ENCODE measurements around the gene PLK3. TPM values are rescaled to one million over a fixed set of nuclear protein-coding genes. Genes with fewer than 3 reads are reported as not detected.
"Not testable (repeated sequence)": the region's sequence is repeated elsewhere in the genome, so short reads cannot be mapped to it uniquely, and the experiment has no call there.

Gene PLK3
- polyA plus RNA-seq (2012; ENCODE audit: insufficient read depth, insufficient read length), result 8.9 TPM

GRCh38 chr1:44799770-44800584, at the start of gene PLK3:
PLK3 (plus strand) TSS chr1:44800377; CDS start chr1:44800464, 87 bp downstream.
- peak within 1 kb of the TSS; percentile 65 for H3K4me3 ChIP-seq (ENCODE audit: low read length)
- peak; percentile 95 for DNase-seq (ENCODE audit: low read depth, low spot score)

GRCh38 chr1:44757420-44757819, 42.8 kb upstream of the PLK3 start:
- H3K4me3 ChIP-seq (ENCODE audit: low read length), result no peak overlapping the region
- no peak for DNase-seq (ENCODE audit: low read depth, low spot score)

DNA sequence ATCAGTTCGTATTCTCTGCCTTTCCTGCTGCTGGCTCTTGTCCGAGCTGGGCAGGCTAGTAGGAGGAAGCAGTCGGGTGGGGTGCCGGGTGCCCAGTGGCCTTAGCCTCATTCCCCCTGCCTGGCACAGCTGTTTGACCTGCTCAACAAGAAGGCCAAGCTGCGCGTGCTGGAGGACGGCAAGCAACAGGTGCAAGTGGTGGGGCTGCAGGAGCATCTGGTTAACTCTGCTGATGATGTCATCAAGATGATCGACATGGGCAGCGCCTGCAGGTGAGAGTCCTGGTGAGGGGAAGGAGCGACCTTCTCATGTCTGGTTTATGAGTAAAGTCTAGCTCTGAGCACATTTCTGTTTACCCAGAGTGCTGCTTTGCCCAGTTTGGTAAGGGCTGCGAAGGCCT, 41.1 kb upstream of the PLK3 start:
- DNase-seq (ENCODE audit: low read depth, low spot score), result no peak
- no peak overlapping the region for H3K4me3 ChIP-seq (ENCODE audit: low read length)

GRCh38 chr1:44760876-44761275, 39.3 kb upstream of the PLK3 start:
- no peak overlapping the region for H3K4me3 ChIP-seq (ENCODE audit: low read length)
- DNase-seq (ENCODE audit: low read depth, low spot score), result no peak

- H3K4me3 ChIP-seq (ENCODE audit: low read length), result not testable (repeated sequence)
Measured at GRCh38 chr1:44766421-44766820, 33.8 kb upstream of the PLK3 start.

GRCh38 chr1:44775078-44775929, 24.9 kb upstream of the PLK3 start, which contains the start of gene RPS8:
RPS8 (plus strand) TSS chr1:44775540; CDS start chr1:44775597, 57 bp downstream.
- peak; percentile 94 for DNase-seq (ENCODE audit: low read depth, low spot score)
- peak within 1 kb of the TSS; percentile 98 for H3K4me3 ChIP-seq (ENCODE audit: low read length)

More at GRCh38 chr1:44766421-44766820, 33.8 kb upstream of the PLK3 start:
- not testable (repeated sequence) for DNase-seq (ENCODE audit: low read depth, low spot score)

GRCh38 chr1:44775930-44776729, 24.0 kb upstream of the PLK3 start:
- H3K4me3 ChIP-seq (ENCODE audit: low read length), result peak overlapping the region; percentile 98
- DNase-seq (ENCODE audit: low read depth, low spot score), result no peak

GRCh38 chr1:44776730-44777068, 23.5 kb upstream of the PLK3 start:
- H3K4me3 ChIP-seq (ENCODE audit: low read length), result peak overlapping the region; percentile 98
- no peak for DNase-seq (ENCODE audit: low read depth, low spot score)

- no peak for DNase-seq (ENCODE audit: low read depth, low spot score)
- H3K4me3 ChIP-seq (ENCODE audit: low read length), result no peak overlapping the region
Measured at GRCh38 chr1:44777547-44777946, 22.6 kb upstream of the PLK3 start.

DNA sequence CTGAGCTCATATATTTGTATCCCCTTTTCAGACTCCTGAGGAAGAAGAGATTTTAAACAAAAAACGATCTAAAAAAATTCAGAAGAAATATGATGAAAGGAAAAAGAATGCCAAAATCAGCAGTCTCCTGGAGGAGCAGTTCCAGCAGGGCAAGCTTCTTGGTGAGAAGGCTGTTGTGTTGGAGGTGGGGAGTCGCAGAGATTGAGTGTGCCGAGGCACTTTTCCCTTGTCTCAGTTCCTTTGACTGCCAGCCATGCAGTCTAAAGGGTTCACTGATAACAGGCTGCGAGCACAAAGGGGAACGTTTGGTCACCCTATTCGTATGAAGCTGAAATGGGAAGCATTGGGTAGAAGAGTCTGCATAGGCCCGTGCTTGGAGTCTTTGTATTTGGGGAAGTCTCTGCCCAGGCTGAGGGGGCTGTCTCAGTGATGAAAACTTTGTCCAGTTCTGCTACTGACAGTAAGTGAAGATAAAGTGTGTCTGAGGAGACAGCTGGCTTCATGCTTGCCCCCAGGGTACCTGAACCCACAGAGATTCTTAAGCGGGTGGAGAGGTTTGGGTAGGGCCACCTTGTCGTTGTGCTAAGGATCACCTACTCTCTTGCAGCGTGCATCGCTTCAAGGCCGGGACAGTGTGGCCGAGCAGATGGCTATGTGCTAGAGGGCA, 22.1 kb upstream of the PLK3 start:
- H3K4me3 ChIP-seq (ENCODE audit: low read length), result no peak overlapping the region
- no peak for DNase-seq (ENCODE audit: low read depth, low spot score)

DNA sequence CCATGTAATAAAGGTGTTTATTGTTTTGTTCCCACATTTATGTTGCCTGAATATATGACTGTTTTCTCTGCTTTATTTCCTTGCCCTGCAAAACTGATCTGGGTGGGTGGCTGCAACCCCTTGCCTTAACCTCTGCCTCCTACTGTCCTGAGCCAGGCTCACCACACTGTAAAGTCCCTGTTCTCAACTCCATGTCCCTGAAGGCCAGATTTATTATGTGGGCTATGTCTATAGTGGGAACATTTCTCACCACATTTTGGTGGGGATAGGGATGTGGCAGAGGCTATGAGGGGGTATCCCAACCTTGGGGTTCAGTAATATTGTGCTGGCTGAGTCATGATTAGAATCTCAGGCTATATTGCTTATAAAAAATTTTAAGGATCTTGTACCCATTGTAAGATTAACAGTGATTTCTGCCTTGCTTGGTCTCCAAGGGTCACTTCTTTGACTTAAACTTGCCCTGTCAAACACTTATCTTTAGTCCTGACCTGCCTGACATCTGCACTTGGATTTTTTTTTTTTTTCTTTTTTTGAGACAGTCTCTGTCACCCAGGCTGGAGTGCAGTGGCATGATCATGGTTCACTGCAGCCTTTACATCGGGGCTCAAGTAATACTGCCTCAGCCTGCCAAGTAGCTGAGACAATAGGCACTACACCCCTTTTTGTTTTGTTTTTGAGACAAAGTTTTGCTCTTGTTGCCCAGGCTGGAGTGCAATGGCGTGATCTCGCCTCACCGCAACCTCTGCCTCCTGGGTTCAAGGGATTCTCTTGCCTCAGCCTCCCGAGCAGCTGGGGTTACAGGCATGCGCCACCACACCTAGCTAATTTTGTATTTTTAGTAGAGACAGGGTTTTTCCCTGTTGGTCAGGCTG, 21.2 kb upstream of the PLK3 start:
- H3K4me3 ChIP-seq (ENCODE audit: low read length), result no peak overlapping the region
- DNase-seq (ENCODE audit: low read depth, low spot score), result no peak

DNA sequence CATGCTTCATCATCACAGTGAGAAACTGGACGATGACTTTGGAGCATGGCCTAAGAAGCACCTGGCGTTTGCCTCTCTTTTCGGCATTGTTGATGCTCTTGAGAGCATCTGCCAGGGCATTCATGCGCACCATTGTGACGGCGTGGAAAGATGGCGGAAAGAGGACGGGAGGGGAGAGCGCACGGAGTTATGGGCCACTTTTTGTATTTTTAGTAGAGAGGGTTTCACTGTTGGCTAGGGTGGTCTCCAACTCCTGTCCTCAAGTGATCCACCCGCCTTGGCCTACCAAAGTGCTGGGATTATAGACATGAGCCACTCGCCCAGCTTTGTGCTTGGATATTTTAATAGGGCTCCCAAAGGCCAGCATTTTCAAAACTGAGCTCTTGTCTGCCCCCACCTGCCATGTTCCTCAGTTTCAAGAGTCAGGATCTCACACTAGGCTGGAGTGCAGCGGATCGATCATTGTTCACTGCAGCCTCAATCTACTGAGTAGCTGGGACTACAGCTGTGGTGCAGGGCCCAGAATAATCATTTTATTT, 19.5 kb upstream of the PLK3 start:
- DNase-seq (ENCODE audit: low read depth, low spot score), result no peak
- H3K4me3 ChIP-seq (ENCODE audit: low read length), result no peak overlapping the region

DNA sequence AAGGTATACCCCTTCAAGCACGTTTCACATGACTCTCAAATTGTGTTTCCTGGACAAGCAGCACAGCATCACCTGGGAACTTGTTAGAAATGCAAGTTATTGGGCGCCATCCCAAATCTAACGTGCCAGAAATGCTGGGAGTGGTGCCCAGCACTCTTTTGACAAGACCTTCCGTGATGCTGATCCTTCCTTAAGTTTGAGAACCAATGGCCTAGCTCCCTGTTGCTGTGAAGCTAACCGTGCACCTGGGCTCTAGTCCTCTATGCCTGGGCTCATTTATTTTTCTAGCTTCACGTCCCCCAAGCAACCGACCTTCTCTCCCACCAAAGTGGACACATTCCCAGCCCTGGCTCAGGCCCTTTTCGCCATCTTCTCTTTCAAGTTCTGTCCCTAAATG, 16.5 kb upstream of the PLK3 start:
- no peak for DNase-seq (ENCODE audit: low read depth, low spot score)
- H3K4me3 ChIP-seq (ENCODE audit: low read length), result no peak overlapping the region

GRCh38 chr1:44784094-44785028, 15.8 kb upstream of the PLK3 start:
- DNase-seq (ENCODE audit: low read depth, low spot score), result no peak
- no peak overlapping the region for H3K4me3 ChIP-seq (ENCODE audit: low read length)

GRCh38 chr1:44785029-44785380, 15.2 kb upstream of the PLK3 start:
- DNase-seq (ENCODE audit: low read depth, low spot score), result no peak

DNA sequence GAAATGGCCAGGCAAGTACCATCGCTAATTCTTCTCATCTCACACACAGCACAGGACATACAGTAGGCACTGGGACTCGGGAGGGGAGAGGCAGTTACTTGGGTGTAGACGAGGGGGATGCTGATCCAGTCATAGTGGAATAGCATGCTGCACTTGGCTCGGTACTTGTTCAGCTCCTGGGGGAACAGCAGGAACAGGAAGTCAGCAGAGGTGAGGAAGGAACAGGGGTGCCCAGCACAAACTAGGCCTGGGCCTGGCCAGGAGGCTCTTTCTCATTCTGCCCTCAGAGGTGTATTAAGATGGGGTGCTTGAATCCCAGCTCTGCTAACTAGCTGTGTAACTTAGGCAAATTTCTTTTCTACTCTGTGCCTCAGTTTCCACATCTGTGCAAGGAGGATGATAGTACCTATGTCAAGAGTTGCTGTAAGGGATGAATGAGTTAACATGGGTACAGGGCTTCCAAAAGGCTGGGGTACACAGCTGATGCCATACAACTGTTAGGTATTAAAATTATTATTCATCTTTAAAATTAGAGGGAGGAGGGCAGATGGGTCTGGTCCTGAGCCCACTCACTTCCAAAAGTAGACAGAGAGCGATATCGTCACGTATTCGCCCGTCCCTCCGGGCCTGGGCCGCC, 14.6 kb upstream of the PLK3 start:
- DNase-seq (ENCODE audit: low read depth, low spot score), result no peak
- H3K4me3 ChIP-seq (ENCODE audit: low read length), result no peak overlapping the region

More at GRCh38 chr1:44785029-44785380, 15.2 kb upstream of the PLK3 start:
- no peak overlapping the region for H3K4me3 ChIP-seq (ENCODE audit: low read length)

Data from Jurkat, Clone E6-1 (cell line).